GM20431 (cell line): ENCODE data around the gene TEAD4.

ENCODE experiments used
- in situ Hi-C: fragments of 300-500 bp; cut with MseI, MboI; formaldehyde crosslinking; loops from one replicate; pipeline ENCODE4 v1.15.0; 2020; ENCODE audit warnings: low sequenced_read_pairs; ENCODE audit not compliant: unreplicated experiment

The TEAD4 gene

DNA sequence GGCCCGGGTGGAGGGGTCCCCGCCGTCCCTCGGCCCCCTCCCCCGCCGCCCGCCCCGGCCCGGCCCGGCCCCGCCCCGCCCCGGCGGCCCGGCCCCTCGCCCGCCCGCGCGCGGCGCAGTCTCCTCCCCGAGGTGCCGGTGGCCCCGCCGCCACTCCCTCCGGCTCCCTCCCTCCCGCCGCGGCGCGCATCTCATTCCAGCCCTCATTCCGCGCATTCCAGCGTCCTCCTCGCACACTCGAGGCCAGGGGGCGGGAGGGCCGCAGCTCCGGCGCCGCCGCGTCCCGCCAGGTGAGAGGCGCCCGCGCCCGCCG, at the start of gene TEAD4:
Gene TEAD4, plus strand, starts transcription at position 206 of the 313 bp plus-strand sequence.
- in situ Hi-C loops: no loop called here

GRCh38 chr12:2912216-2912575, 47.0 kb upstream of the TEAD4 start:
- in situ Hi-C loops: no loop called here

- in situ Hi-C loops: no loop called here
Measured at GRCh38 chr12:2919249-2919648, 39.9 kb upstream of the TEAD4 start.

DNA sequence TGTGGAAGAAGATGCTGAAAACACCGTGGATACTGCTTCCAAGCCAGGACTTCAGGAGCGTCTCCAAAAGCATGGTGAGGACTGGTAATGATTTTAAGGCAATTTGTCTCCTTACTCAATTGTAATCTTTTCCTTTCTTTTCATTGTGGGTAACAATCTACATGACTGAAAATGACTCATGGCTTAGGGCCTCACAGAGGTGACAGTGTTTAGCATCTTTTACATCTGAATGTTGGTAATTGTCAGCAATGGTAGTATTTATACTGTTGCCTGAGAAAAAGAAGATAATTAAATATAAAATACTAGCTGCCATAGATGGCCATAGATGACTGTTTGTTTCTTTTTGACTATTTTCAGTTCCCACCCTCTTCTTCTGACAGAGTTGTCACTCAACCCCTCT, 36.9 kb upstream of the TEAD4 start:
- in situ Hi-C loops: no loop called here

GRCh38 chr12:2923057-2923456, 36.1 kb upstream of the TEAD4 start:
- in situ Hi-C loops: no loop called here

DNA sequence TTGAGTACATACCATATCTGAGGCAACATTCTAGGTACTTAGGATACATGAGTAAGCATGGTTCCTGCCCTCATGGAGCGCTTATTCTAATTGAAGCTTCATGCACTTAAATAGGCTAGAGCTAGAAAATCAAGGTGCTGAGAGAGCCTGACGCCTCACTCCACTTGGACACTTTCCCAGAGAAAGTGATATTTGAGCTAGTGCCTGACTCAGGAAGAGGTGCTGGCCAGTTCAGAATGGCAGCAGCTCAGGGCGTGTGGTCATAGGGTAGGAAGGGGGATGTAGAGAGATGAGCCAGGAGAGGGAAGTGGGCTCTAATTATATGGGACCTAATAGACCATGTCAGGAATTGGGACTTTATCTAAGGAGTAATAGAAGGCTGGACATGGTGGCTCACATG, 35.2 kb upstream of the TEAD4 start:
- in situ Hi-C loops: no loop called here

DNA sequence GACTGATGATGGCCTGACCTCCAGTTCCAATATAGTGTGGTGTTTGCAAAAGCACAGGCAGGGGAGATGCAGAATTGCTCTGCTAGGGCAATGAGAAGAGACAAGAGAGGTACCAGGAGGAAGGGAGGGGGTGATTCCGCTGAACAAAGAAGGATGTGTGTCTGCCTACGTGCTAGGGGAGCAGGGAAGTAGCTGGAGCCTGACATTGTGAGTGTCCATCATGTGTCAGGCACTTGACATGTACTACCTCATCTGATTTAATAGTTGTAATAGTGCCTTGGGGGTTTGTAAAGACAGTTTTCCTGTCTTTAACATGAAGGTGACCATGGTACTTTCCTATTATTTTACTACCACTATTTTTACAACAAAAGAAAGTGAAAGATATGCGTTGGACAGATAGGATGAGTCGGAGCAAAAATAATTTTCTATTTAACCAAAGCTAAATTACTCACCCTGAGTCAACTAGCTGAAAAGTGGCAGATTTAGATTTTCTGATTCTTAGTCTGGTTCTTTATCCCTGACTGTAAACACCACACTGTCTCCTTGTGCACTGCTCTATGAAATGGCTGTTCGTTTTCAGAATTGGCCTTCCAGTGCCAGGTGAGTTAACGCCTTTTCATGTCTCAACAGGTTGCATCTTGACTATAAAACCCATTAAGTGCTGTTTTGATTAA, 33.7 kb upstream of the TEAD4 start:
- in situ Hi-C loops: no loop called here

GRCh38 chr12:2930865-2931264, 28.3 kb upstream of the TEAD4 start:
- in situ Hi-C loops: no loop called here

DNA sequence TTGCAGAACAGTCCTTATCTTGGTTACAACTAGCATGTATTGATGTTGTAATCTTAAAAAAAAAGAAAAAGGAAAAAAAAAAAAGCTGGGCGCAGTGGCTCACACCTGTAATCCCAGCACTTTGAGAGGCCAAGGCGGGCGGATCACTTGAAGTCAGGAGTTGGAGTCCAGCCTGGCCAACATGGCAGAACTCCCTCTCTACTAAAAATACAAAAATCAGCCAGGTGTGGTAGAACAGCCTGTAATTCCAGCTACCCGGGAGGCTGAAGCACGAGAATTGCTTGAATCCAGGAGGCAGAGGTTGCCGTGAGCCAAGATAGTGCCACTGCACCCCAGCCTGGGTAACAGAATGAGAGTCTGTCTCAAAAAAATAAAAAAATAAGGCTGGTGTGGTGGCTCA, 25.6 kb upstream of the TEAD4 start:
- in situ Hi-C loops: no loop called here

DNA sequence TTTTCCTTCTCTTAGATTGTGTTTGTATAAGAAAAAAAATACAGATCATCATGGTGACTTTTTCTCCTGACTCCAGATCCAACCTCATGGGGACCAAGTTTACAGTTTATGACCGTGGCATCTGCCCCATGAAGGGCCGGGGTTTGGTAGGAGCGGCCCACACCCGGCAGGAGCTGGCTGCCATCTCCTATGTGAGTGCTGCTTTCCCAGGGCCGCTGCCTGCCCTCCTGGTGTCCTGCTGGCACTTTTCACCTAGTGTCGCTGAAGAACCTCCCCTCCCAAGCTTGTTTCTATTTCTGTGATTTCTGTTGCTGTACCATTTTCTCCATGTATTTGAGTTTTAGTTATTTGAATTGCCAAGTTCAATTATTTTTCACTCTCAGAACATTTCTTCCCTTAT, 24.8 kb upstream of the TEAD4 start:
- in situ Hi-C loops: no loop called here

GRCh38 chr12:2936301-2936700, 22.9 kb upstream of the TEAD4 start:
- in situ Hi-C loops: no loop called here

DNA sequence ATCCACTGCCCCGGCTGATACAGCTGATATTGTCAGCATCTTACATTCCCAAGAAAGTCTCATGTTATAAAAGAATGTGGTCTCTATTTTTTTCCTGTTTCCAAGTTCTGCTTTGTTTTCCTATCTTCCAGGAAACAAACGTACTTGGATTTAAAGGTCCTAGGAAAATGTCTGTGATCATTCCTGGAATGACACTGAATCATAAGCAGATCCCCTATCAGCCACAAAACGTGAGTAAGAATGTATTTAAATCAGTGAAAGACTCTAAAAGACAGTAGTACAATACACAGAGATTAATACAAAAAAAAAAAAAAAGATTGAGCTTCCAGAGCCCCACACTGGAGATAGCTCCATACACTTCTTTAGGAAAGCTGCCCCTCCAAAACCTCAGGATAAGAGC, 21.7 kb upstream of the TEAD4 start:
- in situ Hi-C loops: no loop called here

DNA sequence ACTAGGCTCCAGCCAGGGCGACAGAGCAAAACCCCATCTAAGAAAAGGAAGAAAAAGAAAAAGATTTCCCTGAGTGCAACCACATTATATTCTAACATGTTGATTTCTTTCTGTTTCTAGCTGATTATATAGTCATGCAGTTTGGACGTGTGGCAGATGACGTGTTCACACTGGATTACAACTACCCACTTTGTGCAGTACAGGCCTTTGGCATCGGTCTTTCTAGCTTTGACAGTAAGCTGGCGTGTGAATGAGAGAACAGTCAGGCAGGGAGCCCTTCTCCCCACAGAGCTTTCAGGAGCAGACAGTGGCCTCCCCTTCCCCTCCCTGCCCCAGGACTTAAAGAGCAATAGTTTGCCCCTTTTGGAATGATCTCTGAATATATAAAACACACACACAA, 20.0 kb upstream of the TEAD4 start:
- in situ Hi-C loops: no loop called here

DNA sequence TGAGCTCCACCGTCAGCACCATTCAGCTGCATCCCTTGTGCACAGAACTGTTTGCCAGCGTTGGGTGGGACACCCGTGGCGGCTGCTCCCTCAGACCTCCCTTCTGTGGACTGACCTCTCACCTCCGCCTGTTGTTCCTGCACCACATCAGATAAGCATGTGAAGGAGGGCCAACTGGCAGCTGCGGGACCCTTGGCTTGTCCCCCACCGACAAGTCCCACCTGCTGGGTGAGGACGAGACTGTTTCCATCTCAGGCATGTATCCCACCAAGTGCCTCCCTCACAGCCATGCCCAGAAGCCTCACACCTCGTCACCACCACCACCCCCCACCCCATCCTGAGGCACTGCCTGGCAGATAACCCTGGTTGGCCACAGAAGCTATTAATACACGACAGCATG, 18.6 kb upstream of the TEAD4 start:
- in situ Hi-C loops: no loop called here

GRCh38 chr12:2941524-2941923, 17.7 kb upstream of the TEAD4 start:
- in situ Hi-C loops: no loop called here

- in situ Hi-C loops: no loop called here
Measured at GRCh38 chr12:2944401-2945047, 14.7 kb upstream of the TEAD4 start.

DNA sequence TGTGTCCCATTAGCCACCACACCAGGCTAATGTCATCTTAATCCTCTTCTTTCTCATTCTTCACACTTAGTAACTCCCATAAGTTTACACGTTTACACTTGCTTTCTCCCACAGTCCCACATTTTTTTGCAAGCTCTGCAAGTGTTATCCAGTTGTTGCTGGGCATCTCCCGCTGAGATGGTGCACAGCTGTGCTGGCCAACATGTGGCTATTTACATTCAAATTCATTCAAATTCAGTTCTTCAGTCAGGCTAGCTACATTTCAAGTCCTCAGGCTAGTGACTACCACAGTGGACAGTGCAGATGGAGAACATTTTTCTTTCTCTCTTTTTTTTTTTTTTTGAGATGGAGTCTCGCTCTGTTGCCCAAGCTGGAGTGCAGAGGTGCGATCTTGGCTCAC, 9.8 kb upstream of the TEAD4 start:
- in situ Hi-C loops: no loop called here

DNA sequence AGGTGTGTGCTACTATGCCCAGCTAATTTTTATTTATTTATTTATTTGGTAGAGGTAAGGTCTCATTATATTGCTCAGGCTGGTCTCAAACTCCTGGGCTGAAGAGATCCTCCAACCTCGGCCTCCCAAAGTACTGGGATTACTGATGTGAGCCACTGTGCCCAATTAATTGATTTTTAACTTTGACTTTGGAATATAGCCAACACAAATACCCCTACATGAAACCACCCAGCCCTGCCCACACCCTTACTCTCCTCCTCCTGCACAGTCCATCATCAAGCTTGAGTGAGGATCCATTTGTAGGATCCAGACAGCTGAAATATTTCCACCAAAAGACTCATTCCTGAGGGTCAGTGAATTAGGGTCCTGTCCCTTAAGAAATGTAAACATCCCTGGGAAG, 3.3 kb upstream of the TEAD4 start:
- in situ Hi-C loops: no loop called here

- in situ Hi-C loops: no loop called here
Measured at GRCh38 chr12:2957816-2958431, 1.3 kb upstream of the TEAD4 start.

DNA sequence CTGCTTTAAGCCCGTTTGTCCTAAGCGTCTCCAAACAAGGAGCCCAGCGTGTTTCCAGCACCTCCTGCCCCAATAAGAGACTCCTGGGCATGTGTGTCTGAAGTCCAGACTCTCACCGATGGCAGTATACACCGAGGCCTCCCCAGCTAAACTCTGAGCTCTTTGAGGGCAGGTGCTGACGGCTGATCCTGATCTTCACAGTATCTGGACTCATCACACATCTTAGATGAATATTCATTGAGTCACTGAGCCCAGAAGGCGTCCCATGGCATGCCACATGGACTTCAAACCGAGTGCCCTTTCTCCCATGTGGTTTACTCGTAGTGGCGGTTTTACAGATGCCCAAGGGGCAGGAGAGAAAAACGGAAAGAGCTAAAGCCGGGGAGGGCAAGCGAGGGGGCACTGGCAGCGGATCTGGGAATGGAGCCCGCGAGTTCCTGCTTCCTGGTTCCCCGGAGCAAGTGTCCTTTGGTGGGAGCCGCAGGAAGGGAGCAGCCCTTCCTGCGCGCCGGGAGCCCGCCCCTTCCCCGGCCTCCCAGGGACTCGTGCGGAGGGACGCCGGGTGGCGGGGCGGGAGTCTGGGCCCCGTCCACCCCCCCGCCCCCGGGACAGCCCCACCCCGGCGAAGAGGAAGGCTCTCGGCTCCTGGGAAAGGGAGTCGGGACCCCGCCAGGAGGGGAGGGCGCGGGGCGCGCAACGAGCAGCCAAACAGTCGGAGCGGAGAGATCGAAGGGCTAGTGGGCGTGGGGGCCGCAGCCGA, 585 bp upstream of the TEAD4 start:
- in situ Hi-C loops: no loop called here
